ENCODE data around the gene SNED1.

DNA sequence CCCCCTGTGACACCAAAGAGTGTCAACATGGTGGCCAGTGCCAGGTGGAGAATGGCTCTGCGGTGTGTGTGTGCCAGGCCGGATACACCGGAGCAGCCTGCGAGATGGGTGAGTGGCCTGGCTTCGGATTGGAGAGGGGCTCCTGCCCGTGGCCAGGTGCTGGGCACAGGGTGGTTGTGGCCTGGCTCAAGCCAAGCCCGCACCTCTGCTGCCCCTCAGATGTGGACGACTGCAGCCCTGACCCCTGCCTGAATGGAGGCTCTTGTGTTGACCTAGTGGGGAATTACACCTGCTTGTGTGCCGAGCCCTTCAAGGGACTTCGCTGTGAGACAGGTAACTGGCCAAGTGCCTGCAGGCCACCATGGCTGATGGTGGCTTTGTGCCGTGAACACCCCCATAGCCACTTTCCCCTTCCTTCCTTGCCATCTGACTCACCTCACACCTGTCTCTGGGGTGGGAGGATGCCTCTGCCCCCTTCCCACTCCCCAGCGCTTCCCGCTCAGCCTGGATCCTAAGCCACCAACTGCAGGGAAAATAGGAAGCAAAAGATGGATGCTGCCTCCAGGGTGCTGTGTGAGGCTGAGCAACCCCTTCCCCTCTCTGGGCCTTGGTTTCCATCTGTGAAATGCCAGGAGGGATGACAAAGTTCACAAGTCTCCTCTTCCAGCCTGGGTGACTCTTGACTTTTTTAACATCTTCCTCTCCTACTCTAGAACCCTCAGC lies 41.8 kb downstream of the SNED1 start:
- no peak for TF ChIP-seq CTCF (conservative IDR thresholded peaks at IDR 0.05 in 1 of 2, IDR thresholded peaks at IDR 0.05 in 1 of 2; ENCODE audit: low read depth in 1 of 2, low read length in 2 of 2)
- no peak for TF ChIP-seq EZH2 (IDR thresholded peaks at IDR 0.05; ENCODE audit: low read length, missing control alignments)
